HTERT RPE-1 (cell line): ENCODE results near the gene WASF2.
"Not testable (repeated sequence)": the region's sequence is repeated elsewhere in the genome, so short reads cannot be mapped to it uniquely, and the experiment has no call there.

ENCODE experiments used
- in situ Hi-C: fragments of 300-500 bp; cut with MboI; formaldehyde crosslinking; loops from 4 replicates; pipeline ENCODE4 v1.14.3; 2020; ENCODE audit warnings: low sequenced_read_pairs

WASF2 gene

DNA sequence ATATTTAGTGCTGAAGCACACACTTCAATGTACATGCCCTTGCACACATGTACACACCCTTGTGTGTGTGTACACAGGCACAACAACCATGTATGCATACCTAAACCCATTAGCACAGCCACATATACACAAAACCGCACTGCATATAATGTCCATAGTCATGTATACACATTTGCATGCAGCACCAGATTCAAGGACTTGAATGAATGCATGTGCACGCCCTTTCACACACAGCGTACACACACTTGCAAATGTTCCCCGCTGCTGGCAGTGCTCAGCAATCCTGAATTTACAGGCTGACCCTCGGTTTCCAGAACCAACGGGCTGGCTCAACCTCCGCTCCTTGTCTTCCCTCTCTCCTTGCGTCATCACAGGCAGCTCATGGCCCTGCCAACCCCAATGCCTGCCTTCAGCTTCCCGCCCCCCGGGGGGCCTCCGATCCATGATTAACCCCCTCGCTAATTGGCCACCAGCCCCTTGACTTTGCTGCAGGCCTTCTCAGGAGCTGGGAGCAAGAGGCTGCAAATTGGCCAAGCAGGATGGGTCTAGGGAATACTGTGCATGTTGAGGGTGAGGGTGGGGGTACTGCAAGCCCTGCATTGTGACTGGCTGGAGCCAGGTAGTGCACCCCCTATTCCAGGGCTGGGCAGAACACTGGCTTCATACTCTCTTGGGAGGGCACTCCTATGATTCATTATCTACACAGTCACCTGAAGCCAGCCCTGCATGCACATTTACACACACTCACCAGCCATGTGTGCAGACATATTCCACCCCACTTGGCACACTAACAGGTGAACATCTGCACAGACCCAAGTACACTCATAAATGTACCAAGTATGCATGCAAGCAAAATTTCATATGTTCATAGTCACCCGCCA lies 89.6 kb downstream of the WASF2 start:
- in situ Hi-C loops = no loop called here

DNA sequence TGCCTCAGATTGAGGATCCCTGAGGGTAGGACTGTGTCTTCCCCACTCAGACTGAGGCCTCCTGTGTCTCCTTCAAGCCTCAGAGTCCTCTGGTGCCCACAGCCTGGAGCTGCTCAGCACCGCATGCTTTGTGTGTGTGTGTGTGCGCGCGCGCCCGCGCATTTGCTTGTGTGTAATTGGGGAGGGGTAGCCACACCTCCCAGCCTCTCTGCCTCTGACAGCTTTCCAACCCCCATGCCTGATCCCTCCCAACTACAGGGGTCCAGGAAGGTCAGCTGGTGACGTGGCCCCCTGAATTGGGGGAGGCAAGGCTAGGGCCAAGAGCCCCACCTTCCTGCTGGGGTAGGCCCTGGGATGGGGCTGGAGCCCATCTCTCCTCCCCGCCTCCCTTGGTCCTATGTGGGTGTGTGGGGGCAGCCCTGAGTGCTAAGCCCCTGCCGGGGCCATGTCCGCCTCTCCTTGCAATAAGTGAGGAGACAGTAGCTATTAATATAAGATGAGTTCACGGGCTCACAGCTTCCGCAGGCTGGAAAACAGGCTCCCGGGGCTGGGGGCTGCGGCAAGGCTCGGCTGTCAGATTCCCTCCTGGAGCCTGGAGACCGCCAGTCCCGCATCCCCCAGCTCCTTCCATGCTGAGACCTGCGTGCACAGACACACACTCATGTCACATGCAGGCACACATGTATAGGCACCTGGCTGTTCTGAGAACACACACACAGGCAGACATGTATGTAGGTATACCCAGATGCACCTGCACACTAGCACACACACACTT lies 90.5 kb downstream of the WASF2 start:
- in situ Hi-C loops = no loop called here

DNA sequence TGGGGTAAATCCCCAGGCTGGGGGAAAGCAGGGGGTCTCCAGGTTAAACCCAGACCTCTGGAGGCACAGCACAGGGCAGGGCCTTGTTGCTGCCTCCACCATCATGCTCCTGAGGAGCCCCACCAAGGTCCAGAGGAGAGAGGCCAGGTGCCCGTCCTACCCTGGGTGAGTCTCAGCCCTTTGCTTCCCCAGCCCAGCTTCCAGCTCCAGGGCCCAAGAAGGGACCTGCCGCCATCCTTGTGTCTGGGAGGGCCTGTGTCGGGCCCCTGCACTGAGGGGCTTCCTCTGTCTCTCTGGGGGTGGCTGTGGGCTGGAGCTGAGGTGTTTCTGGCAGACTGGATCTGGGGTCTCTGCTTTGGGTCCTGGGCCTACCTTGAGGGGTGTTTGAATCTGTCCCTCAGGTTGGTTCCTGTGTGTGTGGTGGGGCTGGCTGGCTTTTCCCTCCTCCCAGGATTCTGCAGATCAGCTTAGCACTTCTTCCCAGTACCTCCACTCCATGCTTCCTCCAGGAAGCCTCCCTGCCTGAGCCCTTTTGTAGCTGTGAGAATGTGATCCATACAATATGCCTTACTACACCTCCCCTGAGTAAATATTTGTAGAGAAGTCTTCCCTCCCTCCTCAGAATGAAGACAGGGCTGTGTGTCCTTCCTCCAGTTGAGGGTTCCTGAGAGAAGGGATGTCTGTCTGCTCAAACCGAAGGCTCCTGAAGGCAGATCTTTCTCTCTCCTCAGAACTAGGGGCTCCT lies 91.4 kb downstream of the WASF2 start:
- in situ Hi-C loops = no loop called here

DNA sequence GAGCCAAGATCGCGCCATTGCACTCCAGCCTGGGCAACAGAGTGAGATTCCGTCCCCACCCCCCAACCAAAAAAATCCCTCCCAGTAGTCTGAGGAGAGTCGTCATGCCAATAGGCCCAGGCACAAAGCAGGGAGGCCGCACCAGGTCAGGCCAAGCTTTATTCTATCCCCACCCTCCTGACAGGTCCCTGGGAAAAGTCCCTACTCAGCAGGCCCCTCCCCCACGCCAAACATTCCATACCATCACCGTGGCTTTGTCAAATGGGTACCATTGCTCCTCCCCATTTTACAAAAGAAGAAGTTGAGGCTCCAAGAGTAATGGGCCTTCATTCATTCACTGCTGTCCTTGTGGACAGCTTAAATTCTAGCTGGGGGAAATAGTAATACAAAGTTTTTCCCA lies 92.2 kb downstream of the WASF2 start:
- in situ Hi-C loops = no loop called here

DNA sequence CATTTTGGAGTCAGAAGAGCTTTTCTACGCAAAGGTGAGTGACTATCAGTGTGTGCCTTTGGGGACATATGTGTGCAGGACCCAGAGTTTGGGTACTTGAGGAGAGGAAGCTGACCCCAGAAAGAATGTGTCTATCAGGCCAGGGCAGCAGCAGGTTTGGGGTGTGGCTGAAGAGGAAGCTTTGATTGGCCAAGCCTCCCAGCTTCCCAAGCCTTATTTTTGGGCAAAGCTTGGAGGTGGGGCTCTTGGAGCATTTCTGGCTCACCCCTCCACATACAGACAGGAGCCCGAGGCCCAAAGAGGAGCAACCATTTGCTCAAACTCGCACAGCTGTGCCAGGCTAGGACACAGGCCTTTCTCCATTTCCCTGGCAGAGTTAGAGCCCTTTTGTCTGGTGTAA lies 92.9 kb downstream of the WASF2 start:
- in situ Hi-C loops = no loop called here

DNA sequence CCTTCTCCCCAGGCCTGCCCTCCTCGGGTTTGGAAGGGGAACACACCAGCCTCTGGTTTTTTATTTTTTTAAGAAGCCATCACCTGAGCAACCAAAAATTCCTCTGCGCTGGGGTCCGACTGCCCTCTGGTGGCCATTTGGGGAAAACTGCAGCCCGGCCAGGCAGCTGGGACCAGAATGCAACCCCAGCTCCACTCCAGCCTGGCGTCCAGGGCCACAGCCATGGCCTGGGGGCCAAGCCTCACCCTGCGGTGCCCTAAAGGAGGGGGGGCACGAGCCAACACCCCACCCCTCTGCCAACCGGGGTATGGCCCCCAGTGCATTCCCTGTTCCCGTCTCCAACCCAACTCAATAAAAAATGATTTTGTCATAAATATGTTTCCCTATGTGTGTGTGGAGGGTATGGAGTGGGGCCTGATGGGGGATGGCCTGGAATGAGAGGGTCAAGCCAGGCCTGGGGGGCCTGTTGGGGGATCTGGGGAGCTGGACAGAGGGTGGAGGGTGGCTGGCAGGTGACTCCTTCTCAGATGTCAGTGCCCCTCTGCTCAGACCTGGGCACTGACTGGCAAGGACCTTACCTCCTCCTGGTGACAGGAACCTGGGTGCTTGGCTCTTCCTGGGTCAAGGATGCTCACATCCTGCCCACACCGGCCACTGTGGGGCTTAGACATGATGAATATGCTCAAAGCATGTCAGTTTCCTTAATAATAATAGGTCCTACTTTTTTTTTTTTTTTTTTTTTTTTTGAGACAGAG lies 94.3 kb downstream of the WASF2 start:
- in situ Hi-C loops = no loop called here

DNA sequence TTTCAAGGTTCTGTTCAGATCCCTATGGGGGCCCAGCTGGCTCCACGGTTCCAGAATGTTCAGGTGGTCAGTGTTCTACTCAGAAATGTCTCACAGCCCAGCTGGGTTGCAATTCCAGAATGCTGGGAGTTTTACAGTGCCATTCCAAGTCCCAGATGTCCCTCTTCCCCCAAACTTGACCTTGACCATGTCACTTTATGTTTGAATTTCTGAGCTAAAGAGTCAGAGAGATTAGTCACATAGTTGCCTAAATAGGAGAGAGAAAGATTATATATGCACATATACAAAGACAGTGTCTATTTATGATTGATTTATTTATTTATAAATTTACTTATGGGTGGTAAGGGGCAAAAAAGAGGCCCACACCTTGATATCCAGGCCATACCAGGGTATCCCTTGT lies 95.0 kb downstream of the WASF2 start:
- in situ Hi-C loops = no loop called here

DNA sequence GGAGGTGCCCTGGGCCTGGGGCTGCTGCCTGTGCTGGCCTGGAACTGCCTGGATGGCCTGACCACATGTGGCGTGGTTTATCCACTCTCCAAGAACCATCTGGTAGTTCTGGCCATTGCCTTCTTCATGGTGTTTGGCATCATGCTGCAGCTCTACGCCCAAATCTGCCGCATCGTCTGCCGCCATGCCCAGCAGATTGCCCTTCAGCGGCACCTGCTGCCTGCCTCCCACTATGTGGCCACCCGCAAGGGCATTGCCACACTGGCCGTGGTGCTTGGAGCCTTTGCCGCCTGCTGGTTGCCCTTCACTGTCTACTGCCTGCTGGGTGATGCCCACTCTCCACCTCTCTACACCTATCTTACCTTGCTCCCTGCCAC lies 95.7 kb downstream of the WASF2 start:
- in situ Hi-C loops = no loop called here

DNA sequence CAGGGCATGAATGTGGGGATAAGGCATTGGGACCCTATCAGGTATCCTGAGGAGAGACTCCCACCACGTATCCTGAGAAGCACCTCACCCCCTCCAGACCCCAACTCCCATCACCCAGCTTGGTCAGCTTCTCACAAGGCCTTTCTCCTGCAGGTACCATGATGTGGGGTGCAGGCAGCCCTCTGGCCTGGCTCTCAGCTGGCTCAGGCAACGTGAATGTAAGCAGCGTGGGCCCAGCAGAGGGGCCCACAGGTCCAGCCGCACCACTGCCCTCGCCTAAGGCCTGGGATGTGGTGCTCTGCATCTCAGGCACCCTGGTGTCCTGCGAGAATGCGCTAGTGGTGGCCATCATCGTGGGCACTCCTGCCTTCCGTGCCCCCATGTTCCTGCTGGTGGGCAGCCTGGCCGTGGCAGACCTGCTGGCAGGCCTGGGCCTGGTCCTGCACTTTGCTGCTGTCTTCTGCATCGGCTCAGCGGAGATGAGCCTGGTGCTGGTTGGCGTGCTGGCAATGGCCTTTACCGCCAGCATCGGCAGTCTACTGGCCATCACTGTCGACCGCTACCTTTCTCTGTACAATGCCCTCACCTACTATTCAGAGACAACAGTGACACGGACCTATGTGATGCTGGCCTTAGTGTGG lies 96.2 kb downstream of the WASF2 start:
- in situ Hi-C loops = no loop called here

DNA sequence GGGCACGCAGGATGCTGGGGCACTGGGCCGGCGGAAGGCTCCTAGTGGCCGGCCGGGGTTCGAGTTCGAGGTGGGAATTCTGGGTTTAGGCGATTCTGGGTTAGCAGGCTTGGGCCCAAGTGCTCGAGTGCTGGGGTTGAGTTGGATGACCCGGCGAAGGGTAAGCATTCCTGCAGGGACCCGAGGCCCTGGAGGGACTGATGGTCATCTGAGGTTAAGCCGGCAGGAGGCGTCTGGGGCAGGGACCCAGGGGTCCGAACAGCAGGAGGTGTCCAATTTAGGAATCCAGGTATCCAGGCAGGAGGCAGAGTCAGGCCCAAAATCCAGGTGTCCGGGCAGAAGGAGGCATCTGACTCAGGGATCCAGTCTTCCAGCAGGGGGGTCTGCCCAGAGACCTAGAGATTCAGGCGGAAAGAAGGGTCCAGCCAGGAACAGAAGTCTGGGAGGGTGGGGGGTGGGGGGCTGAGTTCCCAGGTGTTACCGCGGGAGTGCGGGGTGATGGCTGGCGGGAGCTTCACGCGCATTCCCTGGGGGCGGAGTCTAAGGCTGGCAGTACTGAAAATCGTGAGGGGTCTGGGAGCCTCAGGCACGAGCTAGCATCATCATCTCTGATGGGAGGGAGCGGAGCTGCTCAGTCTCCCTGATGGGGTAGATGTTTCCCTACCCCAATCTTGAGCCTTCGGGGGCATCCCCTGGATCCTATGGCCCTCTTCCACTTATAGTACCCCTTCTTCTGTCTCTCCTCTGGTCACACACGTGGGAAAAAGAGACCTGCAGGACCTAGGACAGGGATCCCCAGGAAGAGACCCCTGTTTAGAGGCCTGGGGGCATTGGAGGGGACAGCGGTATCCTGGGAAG lies 97.0 kb downstream of the WASF2 start:
- in situ Hi-C loops = no loop called here

DNA sequence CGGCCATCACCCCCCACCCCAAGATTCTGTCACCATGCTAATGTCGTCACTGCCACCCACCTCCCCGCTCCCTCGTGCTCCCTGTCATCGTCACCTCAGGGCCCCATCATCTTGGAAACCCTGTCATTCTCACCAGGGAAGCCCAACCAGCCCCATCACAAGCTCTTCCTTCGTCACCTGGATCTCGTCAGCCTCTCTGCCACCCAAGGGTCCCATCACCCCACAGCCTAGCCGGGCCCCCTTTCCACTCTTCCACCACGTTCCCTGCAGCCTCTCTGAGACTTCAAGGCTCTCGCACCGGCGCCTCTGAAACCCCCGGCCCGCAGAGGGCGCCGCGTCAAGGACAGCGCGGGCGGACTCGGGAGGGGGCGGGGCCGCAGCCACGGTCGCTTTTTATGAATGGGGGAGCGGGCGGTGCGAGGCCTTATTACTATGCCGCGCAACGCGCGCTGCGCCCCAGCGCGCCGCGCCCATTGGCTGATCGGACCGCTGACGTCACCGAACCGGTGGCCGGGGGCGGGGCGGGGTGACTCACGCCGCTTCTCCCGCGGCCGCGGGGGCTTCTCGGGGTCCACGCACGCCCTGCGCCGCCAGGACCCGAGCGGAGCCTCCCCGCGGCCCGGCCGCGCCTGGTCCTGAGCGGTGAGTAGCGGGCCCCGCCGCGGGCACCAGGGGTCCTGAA lies 97.7 kb downstream of the WASF2 start, which contains the start of gene GPR3:
TSS of gene GPR3 (plus strand) at position 527 of the 682 bp plus-strand sequence. CDS start 1,177 bp downstream, outside the sequence.
- in situ Hi-C loops = no loop called here

DNA sequence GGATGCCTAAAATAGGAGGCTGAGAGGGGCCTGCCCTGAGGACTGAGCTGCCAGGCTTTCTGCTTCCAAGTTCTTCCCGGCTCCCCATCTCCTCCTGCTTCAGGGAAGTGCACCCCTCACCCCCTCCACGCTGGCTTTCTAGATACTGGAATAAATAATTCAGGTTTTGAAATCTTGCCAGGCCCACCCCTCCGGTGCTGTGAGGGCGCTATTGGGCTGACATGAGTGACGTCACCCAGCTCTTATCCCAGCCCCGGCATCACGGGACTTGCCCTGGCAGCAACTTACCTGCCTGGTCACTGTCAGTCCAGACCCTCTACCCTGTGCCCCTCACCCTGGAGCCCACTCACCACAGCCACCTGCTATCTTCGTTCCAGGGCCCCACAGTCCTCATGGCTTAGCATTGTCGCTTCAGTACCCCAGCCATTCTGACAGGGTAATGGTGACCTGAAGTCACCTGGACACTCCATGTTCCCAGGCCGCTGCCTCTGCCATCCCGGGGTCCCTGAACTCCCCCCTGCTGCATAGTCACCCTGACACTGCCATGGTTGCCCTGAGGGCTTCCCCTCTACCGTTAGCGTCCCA lies 98.4 kb downstream of the WASF2 start:
- in situ Hi-C loops = no loop called here

DNA sequence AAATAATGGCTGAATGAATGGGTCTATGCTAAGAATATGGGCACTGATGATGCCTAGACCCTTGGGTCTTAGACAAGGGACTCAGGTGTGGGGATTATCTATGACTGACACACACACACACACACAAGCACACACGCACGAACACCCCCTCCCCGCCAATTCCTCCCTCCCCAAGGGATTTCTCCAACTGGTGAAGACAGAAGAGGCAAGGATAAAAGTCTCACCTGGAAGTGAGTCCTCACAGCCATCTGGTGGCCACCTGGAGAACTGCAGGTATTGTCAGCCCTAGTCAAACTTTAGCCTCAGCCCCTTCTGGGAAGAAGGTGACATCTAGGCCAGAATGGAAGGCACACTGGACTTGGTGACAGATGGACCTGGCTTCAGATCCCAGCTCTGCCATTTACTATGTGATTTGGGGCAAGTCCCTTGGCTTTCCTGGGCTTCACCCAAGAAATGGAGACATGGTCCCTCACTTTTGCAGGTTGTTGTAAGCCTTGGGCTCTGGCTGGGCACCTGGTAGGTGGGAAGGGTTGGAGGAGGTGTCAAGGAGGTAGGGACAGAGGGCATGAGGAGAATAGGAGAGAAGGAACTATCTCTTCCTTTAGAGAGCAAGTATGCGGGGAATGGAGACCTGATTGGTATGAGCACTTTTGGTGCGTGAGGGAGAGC lies 101.5 kb downstream of the WASF2 start:
- in situ Hi-C loops = no loop called here

DNA sequence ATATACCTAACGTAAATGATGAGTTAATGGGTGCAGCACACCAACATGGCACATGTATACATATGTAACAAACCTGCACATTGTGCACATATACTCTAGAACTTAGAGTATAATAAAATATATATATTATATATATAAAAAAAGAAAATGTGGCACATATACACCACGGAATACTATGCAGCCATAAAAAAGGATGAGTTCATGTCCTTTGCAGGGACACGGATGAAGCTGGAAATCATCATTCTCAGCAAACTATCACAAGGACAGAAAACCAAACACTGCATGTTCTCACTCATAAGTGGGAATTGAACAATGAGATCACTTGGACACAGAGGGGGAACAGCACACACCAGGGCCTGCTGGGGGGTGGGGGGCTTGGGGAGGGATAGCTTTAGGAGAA lies 105.2 kb downstream of the WASF2 start:
- in situ Hi-C loops = not testable (repeated sequence)

DNA sequence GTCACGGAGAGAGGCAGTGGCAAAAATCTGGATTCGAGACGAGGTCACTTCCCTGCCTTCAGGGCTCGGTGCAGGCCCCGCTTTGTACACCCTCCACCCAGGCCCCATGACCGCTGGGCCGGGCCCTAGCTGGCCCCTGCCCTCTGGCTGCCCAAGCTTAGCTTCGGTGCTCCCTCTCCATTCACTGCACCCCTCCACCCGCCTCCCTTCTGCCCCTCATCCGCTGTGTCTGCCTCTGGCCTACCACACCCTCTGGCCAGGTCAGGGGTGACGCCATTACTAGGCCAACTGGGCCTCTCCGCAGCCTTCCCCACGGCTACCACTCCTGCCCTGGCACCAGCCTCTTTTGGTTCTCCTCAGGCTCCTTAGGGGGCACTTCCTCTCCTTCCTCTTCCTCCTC lies 106.3 kb downstream of the WASF2 start:
- in situ Hi-C loops = no loop called here

DNA sequence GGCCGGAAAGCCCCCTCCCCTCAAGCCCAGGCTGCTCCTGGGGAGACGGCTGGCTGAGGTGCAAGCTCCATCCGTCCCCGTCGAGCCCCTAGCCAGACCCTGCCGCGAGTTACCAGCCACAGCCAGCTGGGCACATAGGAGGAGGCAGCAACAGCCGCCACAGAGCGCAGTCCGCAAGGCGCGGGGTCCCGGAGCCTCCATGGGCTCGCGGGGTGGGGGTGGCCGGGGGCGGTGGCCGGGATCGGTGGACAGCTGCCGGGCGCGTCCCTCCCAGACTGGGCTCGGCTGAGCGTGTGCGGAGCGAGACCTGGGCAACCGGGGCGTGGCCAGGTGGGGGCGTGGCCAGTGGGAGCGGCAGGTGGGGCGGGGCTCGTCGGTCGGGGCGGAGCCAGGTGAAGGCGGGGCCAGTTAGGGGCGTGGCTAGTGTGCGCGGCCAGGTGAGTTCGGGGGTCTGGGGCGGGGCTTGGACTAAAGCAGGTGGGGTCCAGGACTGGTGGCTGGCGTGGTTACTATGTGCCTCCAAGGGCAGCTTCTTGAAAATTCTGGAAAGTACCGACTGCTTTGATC lies 106.8 kb downstream of the WASF2 start, which contains the start of gene CD164L2:
TSS of gene CD164L2 (minus strand) at position 295 of the 567 bp plus-strand sequence. CDS start at position 201, 94 bp downstream.
- in situ Hi-C loops = no loop called here
